ENCODE data around the gene NME4. TPM values are rescaled to one million over a fixed set of nuclear protein-coding genes. Genes with fewer than 3 reads are reported as not detected.

NME4 gene
- total RNA-seq, 4 donors from 2014 or later, result 25.3 to 29.9 (median 27.7) TPM

DNA sequence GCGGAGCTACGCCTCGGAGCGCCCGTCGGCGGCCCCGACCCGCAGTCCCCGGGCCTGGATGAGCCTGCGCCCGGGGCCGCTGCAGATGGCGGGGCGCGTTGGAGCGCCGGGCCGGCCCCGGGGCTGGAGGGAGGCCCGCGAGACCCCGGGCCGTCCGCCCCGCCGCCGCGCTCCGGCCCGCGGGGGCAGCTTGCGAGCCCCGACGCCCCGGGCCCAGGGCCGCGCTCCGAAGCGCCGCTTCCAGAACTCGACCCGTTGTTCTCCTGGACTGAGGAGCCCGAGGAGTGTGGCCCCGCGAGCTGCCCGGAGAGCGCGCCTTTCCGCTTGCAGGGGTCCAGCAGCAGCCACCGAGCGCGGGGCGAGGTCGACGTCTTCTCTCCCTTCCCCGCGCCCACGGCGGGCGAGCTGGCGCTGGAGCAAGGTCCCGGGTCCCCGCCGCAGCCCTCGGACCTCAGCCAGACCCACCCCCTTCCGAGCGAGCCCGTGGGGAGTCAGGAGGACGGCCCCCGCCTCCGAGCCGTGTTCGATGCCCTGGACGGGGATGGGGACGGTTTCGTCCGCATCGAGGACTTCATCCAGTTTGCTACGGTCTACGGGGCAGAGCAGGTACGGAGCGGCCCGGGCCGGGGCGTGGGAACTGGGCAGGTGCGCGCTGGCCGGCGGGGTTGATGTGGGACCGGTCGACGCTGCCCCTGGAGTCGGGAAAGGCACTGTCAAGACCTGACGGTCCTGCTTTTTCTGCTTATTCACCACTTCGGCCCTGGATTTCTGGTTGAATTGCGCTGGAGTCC, 29.3 kb downstream of the NME4 start:
- Histone ChIP-seq H3K9me3 (no peaks in the 10 kb centered on the region), H3K27ac (no peak overlapping the region), H3K27me3 (no peaks in the 10 kb centered on the region), H3K36me3 (no peaks in the 10 kb centered on the region), H3K4me1 (peaks cover 39% of the 10 kb centered on the region), H3K4me3 (peak overlapping the region; percentile 80)
- WGBS, result 4% methylated on average over 35 of the region's 97 CpGs
- TF ChIP-seq POLR2A (IDR thresholded peaks at IDR 0.05) (no peak), POLR2AphosphoS5 (IDR thresholded peaks at IDR 0.05) (no peak), EP300 (IDR thresholded peaks at IDR 0.05) (no peak), CTCF (IDR thresholded peaks at IDR 0.05) (no peak)
- DNase-seq (ENCODE audit: low spot score in 2 of 2), result no peak

- WGBS, result 15% methylated on average over 13 of the region's 13 CpGs
- no peak for DNase-seq (ENCODE audit: low spot score in 2 of 2)
- Histone ChIP-seq H3K4me1 (peaks cover 39% of the 10 kb centered on the region), H3K9me3 (no peaks in the 10 kb centered on the region), H3K36me3 (no peaks in the 10 kb centered on the region), H3K4me3 (peak overlapping the region; percentile 80), H3K27ac (no peak overlapping the region), H3K27me3 (no peaks in the 10 kb centered on the region)
- TF ChIP-seq POLR2A (IDR thresholded peaks at IDR 0.05) (no peak), EP300 (IDR thresholded peaks at IDR 0.05) (no peak), CTCF (IDR thresholded peaks at IDR 0.05) (no peak), POLR2AphosphoS5 (IDR thresholded peaks at IDR 0.05) (no peak)
These were observed 29.9 kb downstream of the NME4 start for GRCh38 chr16:426906-427249.

- no peak overlapping the region for H3K27ac ChIP-seq
- H3K4me3 ChIP-seq, result peak overlapping the region; percentile 80
- H3K27me3 ChIP-seq, result no peaks in the 10 kb centered on the region
- H3K9me3 ChIP-seq, result no peaks in the 10 kb centered on the region
- peaks cover 39% of the 10 kb centered on the region for H3K4me1 ChIP-seq
- no peak for DNase-seq (ENCODE audit: low spot score in 2 of 2)
- 41% methylated on average over 10 of the region's 10 CpGs for WGBS
- TF ChIP-seq EP300 (IDR thresholded peaks at IDR 0.05) (no peak), POLR2A (IDR thresholded peaks at IDR 0.05) (no peak), CTCF (IDR thresholded peaks at IDR 0.05) (no peak), POLR2AphosphoS5 (IDR thresholded peaks at IDR 0.05) (no peak)
- no peaks in the 10 kb centered on the region for H3K36me3 ChIP-seq
These were observed 30.3 kb downstream of the NME4 start for GRCh38 chr16:427250-427649.

DNA sequence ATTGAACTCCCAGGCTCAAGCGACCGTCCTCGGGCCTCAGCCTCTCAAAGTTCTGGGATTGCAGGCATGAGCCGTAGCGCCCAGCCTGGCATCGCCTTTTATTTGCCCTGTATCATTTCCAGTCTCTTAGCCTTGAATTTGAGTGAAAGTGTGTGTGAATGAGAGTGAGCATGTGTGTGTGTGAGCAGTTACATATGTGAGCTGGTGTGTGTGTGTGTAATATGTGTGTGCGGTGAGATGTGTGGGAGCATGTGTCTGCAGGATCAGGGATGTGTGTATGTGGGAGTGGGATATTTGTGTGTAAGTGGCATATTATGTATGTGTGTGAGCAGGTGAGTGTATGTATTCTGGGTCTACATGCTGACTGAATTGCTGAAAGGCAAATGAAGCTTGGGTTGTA, 33.9 kb downstream of the NME4 start:
- 96% methylated on average over 7 of the region's 7 CpGs for WGBS
- Histone ChIP-seq H3K27ac (no peak overlapping the region), H3K27me3 (no peaks in the 10 kb centered on the region), H3K36me3 (no peaks in the 10 kb centered on the region), H3K9me3 (no peaks in the 10 kb centered on the region), H3K4me3 (no peak overlapping the region), H3K4me1 (peaks cover 16% of the 10 kb centered on the region)
- TF ChIP-seq POLR2AphosphoS5 (IDR thresholded peaks at IDR 0.05), result no peak
- no peak for TF ChIP-seq POLR2A (IDR thresholded peaks at IDR 0.05)
- TF ChIP-seq EP300 (IDR thresholded peaks at IDR 0.05), result no peak
- DNase-seq (ENCODE audit: low spot score in 2 of 2), result no peak

- H3K27ac ChIP-seq, result no peak overlapping the region
- WGBS, result 98% methylated on average over 6 of the region's 6 CpGs
- no peaks in the 10 kb centered on the region for H3K9me3 ChIP-seq
- H3K36me3 ChIP-seq, result no peaks in the 10 kb centered on the region
- no peak for DNase-seq (ENCODE audit: low spot score in 2 of 2)
- no peak overlapping the region for H3K4me3 ChIP-seq
- no peaks in the 10 kb centered on the region for H3K27me3 ChIP-seq
- H3K4me1 ChIP-seq, result no peaks in the 10 kb centered on the region
- TF ChIP-seq EP300 (IDR thresholded peaks at IDR 0.05), result no peak
- no peak for TF ChIP-seq POLR2AphosphoS5 (IDR thresholded peaks at IDR 0.05)
- TF ChIP-seq CTCF (IDR thresholded peaks at IDR 0.05), result no peak
- no peak for TF ChIP-seq POLR2A (IDR thresholded peaks at IDR 0.05)
These were observed 43.6 kb downstream of the NME4 start for GRCh38 chr16:440627-441026.

All from suprapubic skin (tissue), 4 donors.